OCI-LY7 (cell line): ENCODE results near the gene LUC7L2. TPM values are rescaled to one million over a fixed set of nuclear protein-coding genes. Genes with fewer than 3 reads are reported as not detected.
A peak's percentile ranks its signal among the peaks of the same experiment; 100 is the strongest.

Experiments
- Bru-seq: library from RNA; stranded (reverse); fragments of 400-500 nt; gene quantifications from one replicate; lab custom pipeline; 2021; lab: Mats Ljungman, UMichigan
- BruChase-seq, 2 experiments: library from RNA; stranded (reverse); fragments of 400-500 nt; gene quantifications; one replicate each; lab custom pipeline; 2021; lab: Mats Ljungman, UMichigan
- BruUV-seq: library from RNA; stranded (reverse); fragments of 400-500 nt; replicated peaks from 2 replicates; lab custom pipeline; 2021; lab: Mats Ljungman, UMichigan
- CTCF ChIA-PET: fragments of 300-600 bp; sonication (Branson Sonifier 250); formaldehyde crosslinking; loops from one replicate; lab custom pipeline; 2022; ENCODE audit warnings: antibody characterized with exemption; ENCODE audit not compliant: unreplicated experiment; lab: Charles Lee
- POLR2A ChIA-PET: fragments of 300-600 bp; sonication (Branson Sonifier 250); formaldehyde crosslinking; loops from one replicate; lab custom pipeline; 2022; ENCODE audit warnings: antibody characterized with exemption; lab: Charles Lee
- DNase-seq: peaks from one replicate; pipeline ENCODE4 v3.0.0-alpha.2; 2015; ENCODE audit warnings: low spot score
- H2AFZ ChIP-seq: fragments of 200-600 bp; sonication (generic), shearing (Covaris generic); 2 replicates; pipeline ENCODE4 v1.6.1; 2014; ENCODE audit warnings: mild to moderate bottlenecking, antibody characterized with exemption, low read length, moderate library complexity
- H3K27ac ChIP-seq: fragments of 200-600 bp; sonication (generic); 2 replicates; pipeline ENCODE4 v1.5.1; 2014; ENCODE audit warnings: mixed run types, low read depth, mild to moderate bottlenecking, moderate library complexity, low read length, inconsistent platforms; ENCODE audit not compliant: poor library complexity, severe bottlenecking
- H3K36me3 ChIP-seq: fragments of 200-600 bp; sonication (generic); 2 replicates; pipeline ENCODE4 v1.6.1; 2014; ENCODE audit warnings: mild to moderate bottlenecking, antibody characterized with exemption, low read length, moderate library complexity, mixed read lengths; ENCODE audit not compliant: insufficient read depth
- H3K4me1 ChIP-seq: fragments of 200-600 bp; sonication (generic); 2 replicates; pipeline ENCODE4 v1.5.1; 2014; ENCODE audit warnings: mild to moderate bottlenecking, low read length; ENCODE audit not compliant: insufficient read depth, poor library complexity, severe bottlenecking
- H3K4me2 ChIP-seq: fragments of 200-600 bp; sonication (generic); 2 replicates; pipeline ENCODE4 v1.6.1; 2014; ENCODE audit warnings: mild to moderate bottlenecking, low read length
- H3K4me3 ChIP-seq: fragments of 200-600 bp; sonication (generic); 2 replicates; pipeline ENCODE4 v1.5.1; 2014; ENCODE audit warnings: mild to moderate bottlenecking, low read depth, low read length; ENCODE audit not compliant: poor library complexity, severe bottlenecking
- H3K79me2 ChIP-seq: fragments of 200-600 bp; sonication (generic); 2 replicates; pipeline ENCODE4 v1.6.1; 2016; ENCODE audit warnings: low read depth, mild to moderate bottlenecking, low read length, moderate library complexity, mixed read lengths; ENCODE audit not compliant: insufficient read depth
- H3K9me2 ChIP-seq: fragments of 200-600 bp; sonication (generic); 2 replicates; pipeline ENCODE4 v1.6.1; 2016; ENCODE audit warnings: mild to moderate bottlenecking, low read length, mixed read lengths; ENCODE audit not compliant: insufficient read depth
- H3K9me3 ChIP-seq: fragments of 200-600 bp; sonication (generic); 2 replicates; pipeline ENCODE4 v1.6.1; 2014; ENCODE audit warnings: mild to moderate bottlenecking, mixed run types, low read length, mixed read lengths
- H4K20me1 ChIP-seq: fragments of 200-600 bp; sonication (generic); 2 replicates; pipeline ENCODE4 v1.6.1; 2014; ENCODE audit warnings: mild to moderate bottlenecking, antibody characterized with exemption, low read length, moderate library complexity, mixed read lengths; ENCODE audit not compliant: insufficient read depth
- CTCF ChIP-seq: fragments of 200-600 bp; sonication (generic); conservative IDR thresholded peaks from 2 replicates; pipeline ENCODE4 v1.5.1; 2014; ENCODE audit warnings: mild to moderate bottlenecking, antibody characterized with exemption, low read length, moderate library complexity, mixed read lengths
- EZH2phosphoT487 ChIP-seq: fragments of 200-600 bp; sonication (generic); IDR thresholded peaks from 2 replicates; pipeline ENCODE4 v1.6.1; 2018; ENCODE audit warnings: low read depth, borderline replicate concordance, mild to moderate bottlenecking, mixed run types, antibody characterized with exemption, low read length, moderate library complexity, mixed read lengths
- intact Hi-C: fragments of 100-400 bp; cut with micrococcal nuclease; formaldehyde crosslinking; loops from one replicate; pipeline ENCODE4 v1.10.0; 2022; ENCODE audit not compliant: unreplicated experiment
- long read RNA-seq: library from polyadenylated mRNA; stranded (forward); transcript quantifications from one replicate; pipeline ENCODE4 v2.0.0, GENCODE V29; 2022
- total RNA-seq, 2 experiments: library from RNA; depleted of rRNA in 1 of 2; stranded (reverse); fragments of >200 nt in 1 of 2; shearing (Covaris generic) in 1 of 2; gene quantifications; 2 replicates each; pipeline ENCODE4 v1.2.3, GENCODE V29; 2014 to 2022

The LUC7L2 gene, protein sequence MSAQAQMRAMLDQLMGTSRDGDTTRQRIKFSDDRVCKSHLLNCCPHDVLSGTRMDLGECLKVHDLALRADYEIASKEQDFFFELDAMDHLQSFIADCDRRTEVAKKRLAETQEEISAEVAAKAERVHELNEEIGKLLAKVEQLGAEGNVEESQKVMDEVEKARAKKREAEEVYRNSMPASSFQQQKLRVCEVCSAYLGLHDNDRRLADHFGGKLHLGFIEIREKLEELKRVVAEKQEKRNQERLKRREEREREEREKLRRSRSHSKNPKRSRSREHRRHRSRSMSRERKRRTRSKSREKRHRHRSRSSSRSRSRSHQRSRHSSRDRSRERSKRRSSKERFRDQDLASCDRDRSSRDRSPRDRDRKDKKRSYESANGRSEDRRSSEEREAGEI
- total RNA-seq (2014; rRNA removed; shearing (Covaris generic)) (79.6 and 94.9 TPM in 2 replicates), total RNA-seq (2022) (143 and 163 TPM in 2 replicates), Bru-seq, nascent RNA (percentile 96 among the genes with signal in this experiment), BruChase-seq, experiment 1, labeled RNA remaining after a 6-hour chase (percentile 96 among the genes with signal in this experiment), BruChase-seq, experiment 2, labeled RNA remaining after a 2-hour chase (percentile 99 among the genes with signal in this experiment)
- long read RNA-seq, transcript LUC7L2-202 (10 exons, 2,645 nt) = major isoform, 447 of 612 reads
- long read RNA-seq, partial matches to known transcripts = 86 of 612 reads
- long read RNA-seq, other reads (novel, unspliced or antisense) = 70 of 612 reads

DNA sequence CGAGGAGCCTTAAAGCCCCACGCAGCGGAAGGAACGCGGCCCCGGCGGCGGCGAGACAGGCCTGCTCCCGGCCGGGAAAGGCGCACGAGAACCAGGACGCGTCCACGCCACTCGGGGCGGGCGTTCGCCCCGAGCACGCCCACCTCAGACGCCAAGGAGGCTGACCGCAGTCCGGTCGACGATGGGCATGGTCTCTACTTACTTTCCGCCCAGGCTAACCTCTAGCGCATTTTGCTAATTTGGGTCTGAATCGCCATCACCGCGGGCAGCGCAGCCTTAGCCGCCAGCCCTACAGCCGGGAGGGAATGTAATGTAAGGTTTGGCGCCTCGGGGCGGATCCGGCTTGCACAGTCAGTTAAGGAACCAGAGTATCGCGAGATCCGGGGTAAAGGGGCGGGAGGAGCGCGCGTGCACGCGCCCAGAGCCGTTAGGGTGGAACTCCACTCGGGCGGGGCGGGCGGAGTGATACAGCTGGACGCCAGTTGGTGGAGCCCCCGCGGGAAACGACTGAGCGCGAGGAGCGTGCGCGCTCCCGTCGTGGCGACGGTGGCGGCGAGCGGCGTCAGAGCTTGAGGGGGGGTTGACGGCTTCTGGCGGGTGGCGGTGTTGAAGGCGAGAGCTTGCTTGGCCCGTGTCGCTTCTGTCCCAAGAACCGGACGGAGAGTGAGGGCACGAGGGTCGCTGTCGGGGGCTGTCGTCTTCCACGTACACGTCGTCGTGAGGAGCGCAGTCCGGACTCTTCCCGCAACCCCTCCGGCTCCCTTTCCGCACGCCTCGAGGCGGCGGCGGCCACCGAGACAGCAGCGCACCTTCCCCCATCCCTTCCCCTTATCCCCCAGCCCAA, at the start of gene LUC7L2:
Gene LUC7L2, plus strand, starts transcription at position 529 of the 844 bp plus-strand sequence. CDS start 368 bp downstream, outside the sequence.
- Histone ChIP-seq H2AFZ (peak within 1 kb of the TSS; percentile 50), H4K20me1 (peaks cover 29% of the 10 kb centered on the region), H3K36me3 (peaks cover 32% of the 10 kb centered on the region), H3K4me3 (peak within 1 kb of the TSS; percentile 90), H3K27ac (peak within 1 kb of the TSS; percentile 93), H3K79me2 (peaks cover 63% of the 10 kb centered on the region), H3K4me1 (peaks cover 30% of the 10 kb centered on the region), H3K4me2 (peak within 1 kb of the TSS; percentile 95), H3K9me3 (no peaks in the 10 kb centered on the region), H3K9me2 (no peaks in the 10 kb centered on the region)
- TF ChIP-seq CTCF (0 out of 2 replicates have a peak, but pooled peaks have one; percentile 26), EZH2phosphoT487 (no peak)
- ChIA-PET CTCF (no interaction called here), POLR2A (interaction anchor here (0.7 to 1.4 kb wide), 7 partner anchors 9 to 131 kb away, joined by 3 to 8 read pairs (median 3); no protein-coding TSS in a partner anchor)
- BruUV-seq = no TSS peak
- intact Hi-C loops = loop anchor here (1.0 to 10.0 kb wide), 4 partner anchors 19 to 1315 kb away; partner anchors contain the start of genes ADCK2 and ZC3HAV1
- peak; percentile 99 for DNase-seq

GRCh38 chr7:139317939-139318505, 41.7 kb upstream of the LUC7L2 start:
- CTCF ChIA-PET = no interaction called here
- TF ChIP-seq CTCF = no peak
- no peak for TF ChIP-seq EZH2phosphoT487
- Histone ChIP-seq H3K9me3 (no peaks in the 10 kb centered on the region), H3K27ac (no peak overlapping the region), H3K4me2 (no peak overlapping the region), H3K4me3 (no peak overlapping the region), H3K79me2 (no peaks in the 10 kb centered on the region), H3K9me2 (no peaks in the 10 kb centered on the region), H2AFZ (no peak overlapping the region), H3K4me1 (no peaks in the 10 kb centered on the region), H3K36me3 (no peaks in the 10 kb centered on the region), H4K20me1 (no peaks in the 10 kb centered on the region)
- POLR2A ChIA-PET = interaction anchor here (0.6 kb wide), 1 partner anchor 13 kb away, joined by 4 read pairs; no protein-coding TSS in a partner anchor
- BruUV-seq = no TSS peak
- intact Hi-C loops = no loop called here
- no peak for DNase-seq
